ENCODE data around the gene TMEM222. TPM values are rescaled to one million over a fixed set of nuclear protein-coding genes. Genes with fewer than 3 reads are reported as not detected.

Gene TMEM222
- total and polyA plus RNA-seq, 10 of the 15 experiments (the other 5 are each of a cell fraction or from before 2014, with no cell fraction given), result 3.8 to 43.5 (median 35.4) TPM

DNA sequence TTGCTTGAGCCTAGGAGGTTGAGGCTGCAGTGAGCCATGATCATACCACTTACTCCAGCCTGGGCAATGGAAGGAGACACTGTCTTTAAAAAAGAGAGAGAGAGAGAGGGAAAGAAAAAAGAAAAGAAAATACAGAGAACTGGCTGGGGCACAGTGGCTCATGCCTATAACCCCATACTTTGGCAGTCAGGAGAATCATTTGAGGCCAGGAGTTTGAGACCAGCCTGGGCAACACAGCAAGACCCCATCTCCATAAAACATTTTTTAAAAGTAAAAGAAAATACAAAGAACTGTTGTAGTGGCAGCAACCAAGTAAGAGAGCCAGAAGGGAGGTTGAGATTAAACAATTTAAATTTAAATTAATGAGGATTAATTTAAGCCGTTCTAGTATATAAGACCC, 47.8 kb upstream of the TMEM222 start:
- ATAC-seq, result no peak
- no peak for FAIRE-seq
- ChIA-PET POLR2A (interaction anchor here (0.6 kb wide), 1 partner anchor 13 kb away, joined by 3 read pairs; no protein-coding TSS in a partner anchor), SMC1A (ENCODE audit: uncharacterized antibody, unreplicated experiment) (interaction anchor here (1.5 kb wide), 1 partner anchor 9 kb away, joined by 4 read pairs; no protein-coding TSS in a partner anchor), CTCF (no interaction called here), RAD21 (ENCODE audit: unreplicated experiment) (no interaction called here)
- no peaks in the 10 kb centered on the region for H3K27me3 ChIP-seq (replicated peaks in 1 of 2; ENCODE audit: control insufficient read depth in 2 of 2, insufficient read depth in 2 of 2, low read length in 1 of 2)
- TF ChIP-seq CBX5 (IDR thresholded peaks at IDR 0.05; ENCODE audit: low read depth) (no peak), CBX3 (IDR thresholded peaks at IDR 0.05; ENCODE audit: borderline replicate concordance, low read depth) (no peak), PAX5 (IDR thresholded peaks at IDR 0.05; ENCODE audit: borderline replicate concordance, low read depth, low read length) (no peak), CHD2 (IDR thresholded peaks at IDR 0.05; ENCODE audit: borderline replicate concordance, low read depth, low read length) (no peak), RCOR1 (conservative IDR thresholded peaks at IDR 0.05; ENCODE audit: low read depth, low read length) (no peak), GATAD2B (conservative IDR thresholded peaks at IDR 0.05; ENCODE audit: low read depth) (no peak)
- TF ChIP-seq, protein P1, sequence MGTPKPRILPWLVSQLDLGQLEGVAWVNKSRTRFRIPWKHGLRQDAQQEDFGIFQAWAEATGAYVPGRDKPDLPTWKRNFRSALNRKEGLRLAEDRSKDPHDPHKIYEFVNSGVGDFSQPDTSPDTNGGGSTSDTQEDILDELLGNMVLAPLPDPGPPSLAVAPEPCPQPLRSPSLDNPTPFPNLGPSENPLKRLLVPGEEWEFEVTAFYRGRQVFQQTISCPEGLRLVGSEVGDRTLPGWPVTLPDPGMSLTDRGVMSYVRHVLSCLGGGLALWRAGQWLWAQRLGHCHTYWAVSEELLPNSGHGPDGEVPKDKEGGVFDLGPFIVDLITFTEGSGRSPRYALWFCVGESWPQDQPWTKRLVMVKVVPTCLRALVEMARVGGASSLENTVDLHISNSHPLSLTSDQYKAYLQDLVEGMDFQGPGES (IDR thresholded peaks at IDR 0.05), result no peak
- TF ChIP-seq, protein P2, sequence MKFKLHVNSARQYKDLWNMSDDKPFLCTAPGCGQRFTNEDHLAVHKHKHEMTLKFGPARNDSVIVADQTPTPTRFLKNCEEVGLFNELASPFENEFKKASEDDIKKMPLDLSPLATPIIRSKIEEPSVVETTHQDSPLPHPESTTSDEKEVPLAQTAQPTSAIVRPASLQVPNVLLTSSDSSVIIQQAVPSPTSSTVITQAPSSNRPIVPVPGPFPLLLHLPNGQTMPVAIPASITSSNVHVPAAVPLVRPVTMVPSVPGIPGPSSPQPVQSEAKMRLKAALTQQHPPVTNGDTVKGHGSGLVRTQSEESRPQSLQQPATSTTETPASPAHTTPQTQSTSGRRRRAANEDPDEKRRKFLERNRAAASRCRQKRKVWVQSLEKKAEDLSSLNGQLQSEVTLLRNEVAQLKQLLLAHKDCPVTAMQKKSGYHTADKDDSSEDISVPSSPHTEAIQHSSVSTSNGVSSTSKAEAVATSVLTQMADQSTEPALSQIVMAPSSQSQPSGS (IDR thresholded peaks at IDR 0.05; ENCODE audit: low read length), result no peak
- TF ChIP-seq, protein P3, sequence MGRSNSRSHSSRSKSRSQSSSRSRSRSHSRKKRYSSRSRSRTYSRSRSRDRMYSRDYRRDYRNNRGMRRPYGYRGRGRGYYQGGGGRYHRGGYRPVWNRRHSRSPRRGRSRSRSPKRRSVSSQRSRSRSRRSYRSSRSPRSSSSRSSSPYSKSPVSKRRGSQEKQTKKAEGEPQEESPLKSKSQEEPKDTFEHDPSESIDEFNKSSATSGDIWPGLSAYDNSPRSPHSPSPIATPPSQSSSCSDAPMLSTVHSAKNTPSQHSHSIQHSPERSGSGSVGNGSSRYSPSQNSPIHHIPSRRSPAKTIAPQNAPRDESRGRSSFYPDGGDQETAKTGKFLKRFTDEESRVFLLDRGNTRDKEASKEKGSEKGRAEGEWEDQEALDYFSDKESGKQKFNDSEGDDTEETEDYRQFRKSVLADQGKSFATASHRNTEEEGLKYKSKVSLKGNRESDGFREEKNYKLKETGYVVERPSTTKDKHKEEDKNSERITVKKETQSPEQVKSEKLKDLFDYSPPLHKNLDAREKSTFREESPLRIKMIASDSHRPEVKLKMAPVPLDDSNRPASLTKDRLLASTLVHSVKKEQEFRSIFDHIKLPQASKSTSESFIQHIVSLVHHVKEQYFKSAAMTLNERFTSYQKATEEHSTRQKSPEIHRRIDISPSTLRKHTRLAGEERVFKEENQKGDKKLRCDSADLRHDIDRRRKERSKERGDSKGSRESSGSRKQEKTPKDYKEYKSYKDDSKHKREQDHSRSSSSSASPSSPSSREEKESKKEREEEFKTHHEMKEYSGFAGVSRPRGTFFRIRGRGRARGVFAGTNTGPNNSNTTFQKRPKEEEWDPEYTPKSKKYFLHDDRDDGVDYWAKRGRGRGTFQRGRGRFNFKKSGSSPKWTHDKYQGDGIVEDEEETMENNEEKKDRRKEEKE (IDR thresholded peaks at IDR 0.05), result no peak
- TF ChIP-seq, protein P4, sequence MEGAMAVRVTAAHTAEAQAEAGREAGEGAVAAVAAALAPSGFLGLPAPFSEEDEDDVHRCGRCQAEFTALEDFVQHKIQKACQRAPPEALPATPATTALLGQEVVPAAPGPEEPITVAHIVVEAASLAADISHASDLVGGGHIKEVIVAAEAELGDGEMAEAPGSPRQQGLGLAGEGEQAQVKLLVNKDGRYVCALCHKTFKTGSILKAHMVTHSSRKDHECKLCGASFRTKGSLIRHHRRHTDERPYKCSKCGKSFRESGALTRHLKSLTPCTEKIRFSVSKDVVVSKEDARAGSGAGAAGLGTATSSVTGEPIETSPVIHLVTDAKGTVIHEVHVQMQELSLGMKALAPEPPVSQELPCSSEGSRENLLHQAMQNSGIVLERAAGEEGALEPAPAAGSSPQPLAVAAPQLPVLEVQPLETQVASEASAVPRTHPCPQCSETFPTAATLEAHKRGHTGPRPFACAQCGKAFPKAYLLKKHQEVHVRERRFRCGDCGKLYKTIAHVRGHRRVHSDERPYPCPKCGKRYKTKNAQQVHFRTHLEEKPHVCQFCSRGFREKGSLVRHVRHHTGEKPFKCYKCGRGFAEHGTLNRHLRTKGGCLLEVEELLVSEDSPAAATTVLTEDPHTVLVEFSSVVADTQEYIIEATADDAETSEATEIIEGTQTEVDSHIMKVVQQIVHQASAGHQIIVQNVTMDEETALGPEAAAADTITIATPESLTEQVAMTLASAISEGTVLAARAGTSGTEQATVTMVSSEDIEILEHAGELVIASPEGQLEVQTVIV (IDR thresholded peaks at IDR 0.05; ENCODE audit: borderline replicate concordance, partially characterized antibody), result no peak
- no peak overlapping the region for H3K9ac ChIP-seq (ENCODE audit: control insufficient read depth, insufficient read depth, low read length)
- H3K79me2 ChIP-seq (ENCODE audit: control insufficient read depth, insufficient read depth, low read length), result no peaks in the 10 kb centered on the region
- 92% methylated on average over 1 of the region's 1 CpG for WGBS (ENCODE audit: insufficient coverage, insufficient replicate concordance, low lambda C conversion rate, missing lambda C conversion rate)
- no TSS peak for BruUV-seq (replicated peaks)
- H4K20me1 ChIP-seq (ENCODE audit: control insufficient read depth, insufficient read depth), result no peaks in the 10 kb centered on the region
- H3K4me2 ChIP-seq (ENCODE audit: control insufficient read depth, insufficient read depth), result no peak overlapping the region
- H3K4me1 ChIP-seq (ENCODE audit: control insufficient read depth, insufficient read depth, low read length), result no peaks in the 10 kb centered on the region
- no peaks in the 10 kb centered on the region; the same call in 2 of the 3 replicates for H3K9me3 ChIP-seq (replicated peaks; ENCODE audit: control insufficient read depth, insufficient read depth, low read length)
- no peak overlapping the region for H3K4me3 ChIP-seq
- H3K36me3 ChIP-seq (ENCODE audit: control insufficient read depth in 2 of 2, insufficient read depth in 2 of 2, low read length in 1 of 2), result no peaks in the 10 kb centered on the region
- DNase-seq (ENCODE audit: low read depth, low spot score), result no peak
- in situ Hi-C loops (cut with MboI), result no loop called here
- intact Hi-C loops (cut with micrococcal nuclease; ENCODE audit: unreplicated experiment), result no loop called here
- H3K27ac ChIP-seq (ENCODE audit: control insufficient read depth, insufficient read depth), result no peak overlapping the region
- no peak overlapping the region for H2AFZ ChIP-seq (ENCODE audit: control insufficient read depth, low read depth, low read length)

Data from GM12878 (cell line).